ENCODE results near the gene SLC2A4RG. TPM values are rescaled to one million over a fixed set of nuclear protein-coding genes. Genes with fewer than 3 reads are reported as not detected.
A peak's percentile ranks its signal among the peaks of the same experiment; 100 is the strongest.

SLC2A4RG gene
- total and polyA plus RNA-seq, 2 of the 13 experiments (the other 11 are each of a cell fraction or from before 2014, with no cell fraction given) = 91.4 to 95.9 TPM

DNA sequence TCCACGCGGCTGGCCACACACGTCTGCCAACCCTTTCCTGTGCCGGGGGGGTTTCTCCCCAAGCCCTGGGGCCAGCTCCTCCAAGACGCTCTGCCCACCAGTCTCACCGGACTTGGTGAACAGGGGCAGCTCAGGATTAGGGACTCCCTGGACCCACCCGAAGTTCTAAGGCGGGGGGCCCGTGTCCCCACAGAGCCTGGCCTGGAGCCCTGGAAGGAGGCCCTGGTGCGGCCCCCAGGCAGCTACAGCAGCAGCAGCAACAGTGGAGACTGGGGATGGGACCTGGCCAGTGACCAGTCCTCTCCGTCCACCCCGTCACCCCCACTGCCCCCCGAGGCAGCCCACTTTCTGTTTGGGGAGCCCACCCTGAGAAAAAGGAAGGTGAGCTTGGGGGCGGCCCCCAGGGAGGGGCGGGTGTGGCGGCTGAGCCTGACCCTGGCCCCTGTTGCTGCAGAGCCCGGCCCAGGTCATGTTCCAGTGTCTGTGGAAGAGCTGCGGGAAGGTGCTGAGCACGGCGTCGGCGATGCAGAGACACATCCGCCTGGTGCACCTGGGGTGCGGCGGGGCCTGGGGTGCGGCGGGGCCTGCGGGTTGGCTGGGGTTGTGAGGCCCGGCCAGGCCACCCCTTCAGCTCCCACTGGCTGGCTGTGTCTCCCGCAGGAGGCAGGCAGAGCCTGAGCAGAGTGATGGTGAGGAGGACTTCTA, 2.3 kb downstream of the SLC2A4RG start (continued):
- peak; percentile 39 for TF ChIP-seq TAF15 (IDR thresholded peaks at IDR 0.05; ENCODE audit: low read depth, low read length, poor library complexity, severe bottlenecking)
- TF ChIP-seq, protein P1, sequence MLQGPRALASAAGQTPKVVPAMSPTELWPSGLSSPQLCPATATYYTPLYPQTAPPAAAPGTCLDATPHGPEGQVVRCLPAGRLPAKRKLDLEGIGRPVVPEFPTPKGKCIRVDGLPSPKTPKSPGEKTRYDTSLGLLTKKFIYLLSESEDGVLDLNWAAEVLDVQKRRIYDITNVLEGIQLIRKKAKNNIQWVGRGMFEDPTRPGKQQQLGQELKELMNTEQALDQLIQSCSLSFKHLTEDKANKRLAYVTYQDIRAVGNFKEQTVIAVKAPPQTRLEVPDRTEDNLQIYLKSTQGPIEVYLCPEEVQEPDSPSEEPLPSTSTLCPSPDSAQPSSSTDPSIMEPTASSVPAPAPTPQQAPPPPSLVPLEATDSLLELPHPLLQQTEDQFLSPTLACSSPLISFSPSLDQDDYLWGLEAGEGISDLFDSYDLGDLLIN (CRISPR knock-in tag; IDR thresholded peaks at IDR 0.05; ENCODE audit: borderline replicate concordance) = 0 out of 2 replicates have a peak, but pooled peaks have one; percentile 46
- TF ChIP-seq NR1H2 (CRISPR knock-in tag; IDR thresholded peaks at IDR 0.05; ENCODE audit: borderline replicate concordance, low read depth) = no peak
- TF ChIP-seq, protein P2, sequence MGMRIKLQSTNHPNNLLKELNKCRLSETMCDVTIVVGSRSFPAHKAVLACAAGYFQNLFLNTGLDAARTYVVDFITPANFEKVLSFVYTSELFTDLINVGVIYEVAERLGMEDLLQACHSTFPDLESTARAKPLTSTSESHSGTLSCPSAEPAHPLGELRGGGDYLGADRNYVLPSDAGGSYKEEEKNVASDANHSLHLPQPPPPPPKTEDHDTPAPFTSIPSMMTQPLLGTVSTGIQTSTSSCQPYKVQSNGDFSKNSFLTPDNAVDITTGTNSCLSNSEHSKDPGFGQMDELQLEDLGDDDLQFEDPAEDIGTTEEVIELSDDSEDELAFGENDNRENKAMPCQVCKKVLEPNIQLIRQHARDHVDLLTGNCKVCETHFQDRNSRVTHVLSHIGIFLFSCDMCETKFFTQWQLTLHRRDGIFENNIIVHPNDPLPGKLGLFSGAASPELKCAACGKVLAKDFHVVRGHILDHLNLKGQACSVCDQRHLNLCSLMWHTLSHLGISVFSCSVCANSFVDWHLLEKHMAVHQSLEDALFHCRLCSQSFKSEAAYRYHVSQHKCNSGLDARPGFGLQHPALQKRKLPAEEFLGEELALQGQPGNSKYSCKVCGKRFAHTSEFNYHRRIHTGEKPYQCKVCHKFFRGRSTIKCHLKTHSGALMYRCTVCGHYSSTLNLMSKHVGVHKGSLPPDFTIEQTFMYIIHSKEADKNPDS (CRISPR knock-in tag; IDR thresholded peaks at IDR 0.05) = peak; percentile 10; the same call in 1 of the 2 replicates
- no peak for TF ChIP-seq ZNF556 (CRISPR knock-in tag; IDR thresholded peaks at IDR 0.05; ENCODE audit: borderline replicate concordance)
- TF ChIP-seq, protein P3, sequence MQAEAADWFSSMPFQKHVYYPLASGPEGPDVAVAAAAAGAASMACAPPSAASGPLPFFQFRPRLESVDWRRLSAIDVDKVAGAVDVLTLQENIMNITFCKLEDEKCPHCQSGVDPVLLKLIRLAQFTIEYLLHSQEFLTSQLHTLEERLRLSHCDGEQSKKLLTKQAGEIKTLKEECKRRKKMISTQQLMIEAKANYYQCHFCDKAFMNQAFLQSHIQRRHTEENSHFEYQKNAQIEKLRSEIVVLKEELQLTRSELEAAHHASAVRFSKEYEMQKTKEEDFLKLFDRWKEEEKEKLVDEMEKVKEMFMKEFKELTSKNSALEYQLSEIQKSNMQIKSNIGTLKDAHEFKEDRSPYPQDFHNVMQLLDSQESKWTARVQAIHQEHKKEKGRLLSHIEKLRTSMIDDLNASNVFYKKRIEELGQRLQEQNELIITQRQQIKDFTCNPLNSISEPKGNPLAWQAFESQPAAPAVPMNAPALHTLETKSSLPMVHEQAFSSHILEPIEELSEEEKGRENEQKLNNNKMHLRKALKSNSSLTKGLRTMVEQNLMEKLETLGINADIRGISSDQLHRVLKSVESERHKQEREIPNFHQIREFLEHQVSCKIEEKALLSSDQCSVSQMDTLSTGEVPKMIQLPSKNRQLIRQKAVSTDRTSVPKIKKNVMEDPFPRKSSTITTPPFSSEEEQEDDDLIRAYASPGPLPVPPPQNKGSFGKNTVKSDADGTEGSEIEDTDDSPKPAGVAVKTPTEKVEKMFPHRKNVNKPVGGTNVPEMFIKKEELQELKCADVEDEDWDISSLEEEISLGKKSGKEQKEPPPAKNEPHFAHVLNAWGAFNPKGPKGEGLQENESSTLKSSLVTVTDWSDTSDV (CRISPR knock-in tag; IDR thresholded peaks at IDR 0.05) = peak; percentile 48; the same call in 1 of the 2 replicates
- TF ChIP-seq ZNF484 (CRISPR knock-in tag; IDR thresholded peaks at IDR 0.05; ENCODE audit: borderline replicate concordance, low read depth) = no peak
- TF ChIP-seq U2AF1 (optimal IDR thresholded peaks at IDR 0.05; ENCODE audit: low read depth, low read length) = no peak
- 0 out of 2 replicates have a peak, but pooled peaks have one; percentile 31 for TF ChIP-seq POLR2AphosphoS2 (IDR thresholded peaks at IDR 0.05; ENCODE audit: low read depth, low read length)
- 0 out of 2 replicates have a peak, but pooled peaks have one; percentile 9 for TF ChIP-seq PAF1 (CRISPR knock-in tag; IDR thresholded peaks at IDR 0.05)
- TF ChIP-seq PRMT3 (CRISPR knock-in tag; IDR thresholded peaks at IDR 0.05; ENCODE audit: borderline replicate concordance, low read depth) = no peak
- TF ChIP-seq, protein P4, sequence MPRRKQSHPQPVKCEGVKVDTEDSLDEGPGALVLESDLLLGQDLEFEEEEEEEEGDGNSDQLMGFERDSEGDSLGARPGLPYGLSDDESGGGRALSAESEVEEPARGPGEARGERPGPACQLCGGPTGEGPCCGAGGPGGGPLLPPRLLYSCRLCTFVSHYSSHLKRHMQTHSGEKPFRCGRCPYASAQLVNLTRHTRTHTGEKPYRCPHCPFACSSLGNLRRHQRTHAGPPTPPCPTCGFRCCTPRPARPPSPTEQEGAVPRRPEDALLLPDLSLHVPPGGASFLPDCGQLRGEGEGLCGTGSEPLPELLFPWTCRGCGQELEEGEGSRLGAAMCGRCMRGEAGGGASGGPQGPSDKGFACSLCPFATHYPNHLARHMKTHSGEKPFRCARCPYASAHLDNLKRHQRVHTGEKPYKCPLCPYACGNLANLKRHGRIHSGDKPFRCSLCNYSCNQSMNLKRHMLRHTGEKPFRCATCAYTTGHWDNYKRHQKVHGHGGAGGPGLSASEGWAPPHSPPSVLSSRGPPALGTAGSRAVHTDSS (CRISPR knock-in tag; conservative IDR thresholded peaks at IDR 0.05) = no peak
- TF ChIP-seq NRL (CRISPR knock-in tag; IDR thresholded peaks at IDR 0.05; ENCODE audit: borderline replicate concordance) = no peak
- no peak for TF ChIP-seq CBX5 (CRISPR knock-in tag; IDR thresholded peaks at IDR 0.05; ENCODE audit: borderline replicate concordance)
- TF ChIP-seq ZNF224 (CRISPR knock-in tag; IDR thresholded peaks at IDR 0.05) = 0 out of 2 replicates have a peak, but pooled peaks have one; percentile 1
- TF ChIP-seq SIX1 (CRISPR knock-in tag; IDR thresholded peaks at IDR 0.05; ENCODE audit: borderline replicate concordance) = no peak
- TF ChIP-seq TBX2 (CRISPR knock-in tag; IDR thresholded peaks at IDR 0.05; ENCODE audit: borderline replicate concordance) = peak; percentile 22; the same call in 1 of the 2 replicates
- TF ChIP-seq AGO2 (optimal IDR thresholded peaks at IDR 0.05; ENCODE audit: low read depth, low read length) = peak; percentile 73
- no peak for TF ChIP-seq ZNF17 (CRISPR knock-in tag; IDR thresholded peaks at IDR 0.05)
- TF ChIP-seq REXO4 (CRISPR knock-in tag; IDR thresholded peaks at IDR 0.05; ENCODE audit: borderline replicate concordance) = no peak; the same call in 1 of the 2 replicates
- TF ChIP-seq ZNF678 (CRISPR knock-in tag; IDR thresholded peaks at IDR 0.05) = no peak

Data from HepG2 (cell line).